ENCODE measurements around the gene LGI1. TPM values are rescaled to one million over a fixed set of nuclear protein-coding genes. Genes with fewer than 3 reads are reported as not detected.

LGI1 gene
- total RNA-seq, 1 experiment from 2014 or later, result not detected

GRCh38 chr10:93815304-93816096 lies 57.8 kb downstream of the LGI1 start:
- ChIA-PET POLR2A (no interaction called here), CTCF (interaction anchor here (0.5 to 3.7 kb wide), 9 partner anchors 70 to 631 kb away, joined by 3 to 51 read pairs (median 8); partner anchors contain the start of gene FRA10AC1)
- intact Hi-C loops (cut with micrococcal nuclease; ENCODE audit: unreplicated experiment) (loop anchor here (1.0 to 10.0 kb wide), 3 partner anchors 70 to 261 kb away; partner anchors contain the start of gene FRA10AC1), in situ Hi-C loops (cut with HindIII; ENCODE audit: low pct_unique_long_range_greater_than_20kb, low sequenced_read_pairs) (no loop called here)
- H3K27me3 ChIP-seq (ENCODE audit: control insufficient read depth, insufficient read depth, low read length), result peaks cover 15% of the 10 kb centered on the region
- BruUV-seq (replicated peaks), result no TSS peak
- ATAC-seq (peak; percentile 75), DNase-seq (ENCODE audit: low read depth, low spot score) (no peak)
- no peak overlapping the region for H3K27ac ChIP-seq (ENCODE audit: low read length)
- H3K9me3 ChIP-seq (ENCODE audit: control insufficient read depth, insufficient read depth, low read depth, low read length), result no peaks in the 10 kb centered on the region
- H3K4me3 ChIP-seq (ENCODE audit: low read depth in 2 of 2, low read length in 2 of 2), result no peak overlapping the region
- TF ChIP-seq TCF7L2 (IDR thresholded peaks at IDR 0.05; ENCODE audit: low read depth, low read length), result no peak
- peak; percentile 18 for TF ChIP-seq CTCF (IDR thresholded peaks at IDR 0.05)
- H3K4me1 ChIP-seq (ENCODE audit: control insufficient read depth, insufficient read depth, low read length), result peaks cover 6% of the 10 kb centered on the region; the same call in 1 of the 2 replicates
- H3K36me3 ChIP-seq (ENCODE audit: control insufficient read depth, insufficient read depth, low read length), result no peaks in the 10 kb centered on the region

- no TSS peak for BruUV-seq (replicated peaks)
- peaks cover 6% of the 10 kb centered on the region; the same call in 1 of the 2 replicates for H3K4me1 ChIP-seq (ENCODE audit: control insufficient read depth, insufficient read depth, low read length)
- H3K36me3 ChIP-seq (ENCODE audit: control insufficient read depth, insufficient read depth, low read length), result no peaks in the 10 kb centered on the region
- H3K27me3 ChIP-seq (ENCODE audit: control insufficient read depth, insufficient read depth, low read length), result peaks cover 15% of the 10 kb centered on the region
- H3K4me3 ChIP-seq (ENCODE audit: low read depth in 2 of 2, low read length in 2 of 2), result no peak overlapping the region
- DNase-seq (ENCODE audit: low read depth, low spot score) (no peak), ATAC-seq (peak; percentile 89)
- intact Hi-C loops (cut with micrococcal nuclease; ENCODE audit: unreplicated experiment) (loop anchor here (1.0 to 10.0 kb wide), 2 partner anchors 71 to 261 kb away; no protein-coding TSS in a partner anchor), in situ Hi-C loops (cut with HindIII; ENCODE audit: low pct_unique_long_range_greater_than_20kb, low sequenced_read_pairs) (no loop called here)
- TF ChIP-seq, protein P1, sequence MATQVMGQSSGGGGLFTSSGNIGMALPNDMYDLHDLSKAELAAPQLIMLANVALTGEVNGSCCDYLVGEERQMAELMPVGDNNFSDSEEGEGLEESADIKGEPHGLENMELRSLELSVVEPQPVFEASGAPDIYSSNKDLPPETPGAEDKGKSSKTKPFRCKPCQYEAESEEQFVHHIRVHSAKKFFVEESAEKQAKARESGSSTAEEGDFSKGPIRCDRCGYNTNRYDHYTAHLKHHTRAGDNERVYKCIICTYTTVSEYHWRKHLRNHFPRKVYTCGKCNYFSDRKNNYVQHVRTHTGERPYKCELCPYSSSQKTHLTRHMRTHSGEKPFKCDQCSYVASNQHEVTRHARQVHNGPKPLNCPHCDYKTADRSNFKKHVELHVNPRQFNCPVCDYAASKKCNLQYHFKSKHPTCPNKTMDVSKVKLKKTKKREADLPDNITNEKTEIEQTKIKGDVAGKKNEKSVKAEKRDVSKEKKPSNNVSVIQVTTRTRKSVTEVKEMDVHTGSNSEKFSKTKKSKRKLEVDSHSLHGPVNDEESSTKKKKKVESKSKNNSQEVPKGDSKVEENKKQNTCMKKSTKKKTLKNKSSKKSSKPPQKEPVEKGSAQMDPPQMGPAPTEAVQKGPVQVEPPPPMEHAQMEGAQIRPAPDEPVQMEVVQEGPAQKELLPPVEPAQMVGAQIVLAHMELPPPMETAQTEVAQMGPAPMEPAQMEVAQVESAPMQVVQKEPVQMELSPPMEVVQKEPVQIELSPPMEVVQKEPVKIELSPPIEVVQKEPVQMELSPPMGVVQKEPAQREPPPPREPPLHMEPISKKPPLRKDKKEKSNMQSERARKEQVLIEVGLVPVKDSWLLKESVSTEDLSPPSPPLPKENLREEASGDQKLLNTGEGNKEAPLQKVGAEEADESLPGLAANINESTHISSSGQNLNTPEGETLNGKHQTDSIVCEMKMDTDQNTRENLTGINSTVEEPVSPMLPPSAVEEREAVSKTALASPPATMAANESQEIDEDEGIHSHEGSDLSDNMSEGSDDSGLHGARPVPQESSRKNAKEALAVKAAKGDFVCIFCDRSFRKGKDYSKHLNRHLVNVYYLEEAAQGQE (IDR thresholded peaks at IDR 0.05; ENCODE audit: insufficient read depth in 1 of 2, low read depth in 2 of 2, low read length in 1 of 2), result no peak
- peak; percentile 97 for TF ChIP-seq CTCF (IDR thresholded peaks at IDR 0.05)
- no peaks in the 10 kb centered on the region for H3K9me3 ChIP-seq (ENCODE audit: control insufficient read depth, insufficient read depth, low read depth, low read length)
- CTCF ChIA-PET, result interaction anchor here (0.5 to 3.7 kb wide), 8 partner anchors 71 to 630 kb away, joined by 3 to 51 read pairs (median 6); partner anchors contain the start of gene FRA10AC1
- POLR2A ChIA-PET, result no interaction called here
- H3K27ac ChIP-seq (ENCODE audit: low read length), result no peak overlapping the region
Observed at GRCh38 chr10:93816123-93816747, 58.5 kb downstream of the LGI1 start.

Measured in Panc1 (cell line).